ENCODE measurements around the gene WDR46.

WDR46 gene, protein sequence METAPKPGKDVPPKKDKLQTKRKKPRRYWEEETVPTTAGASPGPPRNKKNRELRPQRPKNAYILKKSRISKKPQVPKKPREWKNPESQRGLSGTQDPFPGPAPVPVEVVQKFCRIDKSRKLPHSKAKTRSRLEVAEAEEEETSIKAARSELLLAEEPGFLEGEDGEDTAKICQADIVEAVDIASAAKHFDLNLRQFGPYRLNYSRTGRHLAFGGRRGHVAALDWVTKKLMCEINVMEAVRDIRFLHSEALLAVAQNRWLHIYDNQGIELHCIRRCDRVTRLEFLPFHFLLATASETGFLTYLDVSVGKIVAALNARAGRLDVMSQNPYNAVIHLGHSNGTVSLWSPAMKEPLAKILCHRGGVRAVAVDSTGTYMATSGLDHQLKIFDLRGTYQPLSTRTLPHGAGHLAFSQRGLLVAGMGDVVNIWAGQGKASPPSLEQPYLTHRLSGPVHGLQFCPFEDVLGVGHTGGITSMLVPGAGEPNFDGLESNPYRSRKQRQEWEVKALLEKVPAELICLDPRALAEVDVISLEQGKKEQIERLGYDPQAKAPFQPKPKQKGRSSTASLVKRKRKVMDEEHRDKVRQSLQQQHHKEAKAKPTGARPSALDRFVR

DNA sequence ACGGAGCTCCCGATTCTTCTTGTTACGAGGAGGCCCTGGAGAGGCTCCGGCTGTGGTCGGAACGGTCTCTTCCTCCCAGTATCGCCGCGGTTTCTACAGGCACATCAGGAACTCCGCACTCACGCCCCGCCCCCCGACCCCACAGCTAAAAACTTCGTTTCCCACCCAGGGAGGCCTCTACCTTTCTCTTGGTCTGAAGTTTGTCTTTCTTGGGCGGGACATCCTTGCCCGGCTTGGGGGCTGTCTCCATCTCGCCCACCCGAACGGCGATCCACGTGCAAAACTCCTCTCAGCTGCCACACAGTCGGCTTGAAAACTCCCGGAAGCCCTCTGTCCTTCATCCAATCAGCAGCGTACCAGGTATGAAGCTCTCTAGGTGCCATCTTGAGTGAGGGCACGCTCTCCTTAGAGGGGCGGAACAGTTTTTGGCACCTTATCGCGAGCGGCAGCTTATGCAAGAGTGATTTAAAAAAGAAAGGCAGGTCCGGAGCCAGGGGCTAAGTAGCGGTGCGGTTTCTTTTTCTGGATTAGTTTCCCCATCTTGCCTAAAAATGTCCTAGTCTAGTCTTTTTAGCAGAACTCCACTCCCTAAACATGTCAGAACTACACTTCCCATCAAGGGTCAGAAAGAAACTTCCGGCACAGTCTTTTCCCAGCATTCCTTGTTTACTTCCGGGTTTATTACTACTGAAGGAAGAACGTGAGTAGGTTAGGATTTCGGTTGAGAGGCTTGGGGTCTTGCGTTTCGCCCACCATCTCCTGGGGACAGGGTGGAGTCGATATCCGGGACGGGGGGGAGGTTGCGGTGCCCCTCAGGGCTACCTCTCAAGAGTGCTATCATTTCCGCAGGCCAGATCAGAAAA is at the start of gene WDR46, which contains the start of gene PFDN6:
TSS of gene WDR46 (minus strand) at position 319 of the 863 bp plus-strand sequence. CDS start at position 250, 69 bp downstream.
TSS of gene PFDN6 (plus strand) at position 681 of the 863 bp plus-strand sequence. CDS start 256 bp downstream, outside the sequence.
- Histone ChIP-seq H3K9me3 (ENCODE audit: control insufficient read depth, insufficient read depth, low read length) (no peaks in the 10 kb centered on the region; the same call in 1 of the 2 replicates), H3K27me3 (ENCODE audit: control insufficient read depth, insufficient read depth, low read length) (no peaks in the 10 kb centered on the region), H3K36me3 (ENCODE audit: control insufficient read depth, insufficient read depth, low read length) (peaks cover 23% of the 10 kb centered on the region), H3K4me1 (ENCODE audit: control insufficient read depth, insufficient read depth, low read length) (no peaks in the 10 kb centered on the region; the same call in 1 of the 2 replicates), H3K27ac (ENCODE audit: low read length) (no peak within 1 kb of the TSS), H3K4me3 (ENCODE audit: low read length) (peak within 1 kb of the TSS; percentile 64)
- no CpG with 5 or more reads among the region's 43 CpGs for WGBS (ENCODE audit: insufficient coverage, insufficient read length)
- DNase-seq (ENCODE audit: low read depth, low spot score) = no peak

DNA sequence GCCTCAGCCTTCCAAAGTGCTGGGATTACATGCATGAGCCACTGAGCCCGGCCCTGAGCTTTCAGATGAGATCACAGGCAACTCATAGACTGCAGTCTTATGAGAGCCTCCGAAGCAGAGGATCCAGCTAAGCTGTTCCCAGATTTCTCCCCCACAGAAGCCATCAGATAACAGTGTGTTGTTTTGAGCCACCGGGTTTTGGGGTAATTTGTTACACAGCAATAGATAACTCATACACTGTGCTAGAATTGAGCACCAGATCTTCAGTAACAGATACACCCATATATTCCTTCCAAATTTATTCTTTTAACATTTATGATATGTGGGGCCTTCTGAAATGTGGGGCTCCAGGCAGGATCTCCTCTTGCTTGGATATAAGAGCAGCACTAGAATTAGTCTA is 47.5 kb upstream of the WDR46 start:
- Histone ChIP-seq H3K9me3 (ENCODE audit: control insufficient read depth, insufficient read depth, low read length) (no peaks in the 10 kb centered on the region), H3K4me3 (ENCODE audit: low read length) (no peak overlapping the region), H3K27me3 (ENCODE audit: control insufficient read depth, insufficient read depth, low read length) (no peaks in the 10 kb centered on the region), H3K27ac (ENCODE audit: low read length) (no peak overlapping the region), H3K4me1 (ENCODE audit: control insufficient read depth, insufficient read depth, low read length) (no peaks in the 10 kb centered on the region), H3K36me3 (ENCODE audit: control insufficient read depth, insufficient read depth, low read length) (no peaks in the 10 kb centered on the region)
- no CpG with 5 or more reads among the region's 3 CpGs for WGBS (ENCODE audit: insufficient coverage, insufficient read length)
- DNase-seq (ENCODE audit: low read depth, low spot score) = no peak

DNA sequence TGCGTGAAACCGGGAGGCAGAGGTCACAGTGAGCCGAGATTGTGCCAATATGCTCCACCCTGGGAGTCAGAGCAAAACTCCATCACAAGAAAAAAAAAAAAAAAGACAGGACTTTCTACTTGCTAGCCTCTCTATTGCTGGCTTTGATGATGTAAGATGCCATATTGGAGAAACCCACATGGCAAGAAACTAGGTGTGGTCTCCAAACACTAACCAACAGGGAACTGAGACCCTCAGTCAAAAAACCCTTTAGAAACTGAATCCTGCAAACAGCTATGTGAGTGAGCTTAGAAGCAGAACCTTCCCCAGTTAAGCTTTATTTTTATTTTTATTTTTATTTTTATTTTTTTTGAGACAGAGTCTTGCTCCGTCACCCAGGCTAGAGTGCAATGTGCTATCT is 46.9 kb upstream of the WDR46 start:
- DNase-seq (ENCODE audit: low read depth, low spot score) = no peak
- Histone ChIP-seq H3K27me3 (ENCODE audit: control insufficient read depth, insufficient read depth, low read length) (no peaks in the 10 kb centered on the region), H3K4me3 (ENCODE audit: low read length) (no peak overlapping the region), H3K27ac (ENCODE audit: low read length) (no peak overlapping the region), H3K4me1 (ENCODE audit: control insufficient read depth, insufficient read depth, low read length) (no peaks in the 10 kb centered on the region), H3K36me3 (ENCODE audit: control insufficient read depth, insufficient read depth, low read length) (no peaks in the 10 kb centered on the region), H3K9me3 (ENCODE audit: control insufficient read depth, insufficient read depth, low read length) (no peaks in the 10 kb centered on the region)
- no CpG with 5 or more reads among the region's 4 CpGs for WGBS (ENCODE audit: insufficient coverage, insufficient read length)

DNA sequence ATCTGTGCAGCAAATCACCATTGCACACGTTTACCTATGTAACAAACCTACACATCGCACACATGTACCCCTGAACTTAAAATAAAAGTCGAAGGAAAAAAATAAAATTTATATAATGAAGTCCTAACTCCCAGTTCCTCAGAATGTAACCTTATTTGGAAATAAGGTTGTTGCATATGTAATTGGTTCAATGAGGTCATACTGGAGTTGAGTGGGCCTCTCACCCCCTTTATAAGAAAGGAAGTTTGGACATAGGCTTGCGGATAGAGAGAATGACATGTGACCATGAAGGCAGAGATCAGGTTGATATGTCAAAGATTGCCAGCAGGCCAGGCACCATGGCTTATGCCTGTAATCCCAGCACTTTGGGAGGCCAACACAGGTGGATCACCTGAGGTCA is 44.6 kb upstream of the WDR46 start:
- Histone ChIP-seq H3K9me3 (ENCODE audit: control insufficient read depth, insufficient read depth, low read length) (no peaks in the 10 kb centered on the region), H3K27me3 (ENCODE audit: control insufficient read depth, insufficient read depth, low read length) (no peaks in the 10 kb centered on the region), H3K4me3 (ENCODE audit: low read length) (no peak overlapping the region), H3K36me3 (ENCODE audit: control insufficient read depth, insufficient read depth, low read length) (no peaks in the 10 kb centered on the region), H3K4me1 (ENCODE audit: control insufficient read depth, insufficient read depth, low read length) (no peaks in the 10 kb centered on the region), H3K27ac (ENCODE audit: low read length) (no peak overlapping the region)
- no peak for DNase-seq (ENCODE audit: low read depth, low spot score)
- whole genome bisulfite sequencing (ENCODE audit: insufficient coverage, insufficient read length) = no CpG with 5 or more reads among the region's 4 CpGs

DNA sequence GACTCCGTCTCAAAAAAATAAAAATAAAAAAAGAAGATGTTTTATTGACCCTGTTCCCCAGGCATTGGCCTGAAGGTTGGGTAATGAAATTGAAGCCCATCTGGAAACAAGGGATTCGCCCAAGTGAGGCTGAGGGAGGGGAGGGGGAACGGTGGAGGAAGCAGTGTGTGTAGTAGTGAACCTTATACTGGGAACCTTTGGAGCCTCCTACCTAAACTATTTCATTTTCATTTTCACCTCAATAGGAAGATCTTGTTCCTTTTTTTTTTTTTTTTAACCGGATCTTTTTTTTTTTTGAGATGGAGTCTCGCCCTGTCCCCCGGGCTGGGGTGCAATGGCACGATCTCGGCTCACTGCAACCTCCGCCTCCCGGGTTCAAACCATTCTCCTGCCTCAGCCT is 41.7 kb upstream of the WDR46 start:
- Histone ChIP-seq H3K27me3 (ENCODE audit: control insufficient read depth, insufficient read depth, low read length) (no peaks in the 10 kb centered on the region), H3K4me3 (ENCODE audit: low read length) (no peak overlapping the region), H3K4me1 (ENCODE audit: control insufficient read depth, insufficient read depth, low read length) (no peaks in the 10 kb centered on the region), H3K9me3 (ENCODE audit: control insufficient read depth, insufficient read depth, low read length) (no peaks in the 10 kb centered on the region), H3K36me3 (ENCODE audit: control insufficient read depth, insufficient read depth, low read length) (no peaks in the 10 kb centered on the region), H3K27ac (ENCODE audit: low read length) (no peak overlapping the region)
- no CpG with 5 or more reads among the region's 10 CpGs for WGBS (ENCODE audit: insufficient coverage, insufficient read length)
- no peak for DNase-seq (ENCODE audit: low read depth, low spot score)

DNA sequence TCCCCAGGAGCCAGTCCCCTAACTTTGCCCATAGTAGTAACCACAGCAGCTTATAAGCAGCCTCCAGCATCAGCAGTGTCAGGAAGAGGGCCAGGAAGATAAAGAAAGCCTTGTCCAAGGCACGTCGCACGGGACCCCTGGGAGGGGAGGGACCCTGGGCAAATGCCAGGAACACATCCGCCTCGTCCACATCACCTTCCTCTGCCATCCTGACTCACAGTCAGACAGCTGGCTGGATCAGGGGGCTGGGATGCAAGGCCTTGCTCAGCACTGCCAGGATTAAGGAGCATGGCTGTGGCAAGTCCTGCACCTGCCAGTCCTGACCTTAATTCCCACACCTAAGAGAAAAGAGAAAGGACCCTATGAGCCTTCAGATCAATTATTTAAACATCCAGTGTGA is 40.0 kb upstream of the WDR46 start:
- no CpG with 5 or more reads among the region's 5 CpGs for WGBS (ENCODE audit: insufficient coverage, insufficient read length)
- no peaks in the 10 kb centered on the region for H3K4me1 ChIP-seq (ENCODE audit: control insufficient read depth, insufficient read depth, low read length)
- H3K27me3 ChIP-seq (ENCODE audit: control insufficient read depth, insufficient read depth, low read length) = no peaks in the 10 kb centered on the region
- H3K36me3 ChIP-seq (ENCODE audit: control insufficient read depth, insufficient read depth, low read length) = no peaks in the 10 kb centered on the region
- H3K4me3 ChIP-seq (ENCODE audit: low read length) = no peak overlapping the region
- DNase-seq (ENCODE audit: low read depth, low spot score) = no peak
- H3K9me3 ChIP-seq (ENCODE audit: control insufficient read depth, insufficient read depth, low read length) = no peaks in the 10 kb centered on the region
- no peak overlapping the region for H3K27ac ChIP-seq (ENCODE audit: low read length)

DNA sequence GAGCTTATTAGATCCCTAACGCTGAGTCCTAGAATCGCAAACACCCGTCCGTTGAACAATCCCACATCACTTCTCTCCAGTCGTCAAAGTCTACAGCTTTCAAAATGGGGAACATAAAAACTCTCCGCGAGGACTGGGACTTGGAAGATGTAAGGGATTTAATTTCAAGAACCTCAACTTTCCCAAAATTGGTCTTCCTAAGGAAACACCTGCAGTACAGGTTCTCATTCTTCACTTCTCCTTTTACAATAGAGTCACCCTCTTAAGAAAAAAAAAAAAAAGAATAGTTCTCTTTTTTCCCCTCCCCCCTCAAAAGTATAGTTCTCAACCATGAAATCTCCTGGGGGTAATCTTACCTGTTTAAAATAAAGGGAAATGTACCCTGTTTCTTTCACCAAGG is 35.1 kb upstream of the WDR46 start:
- peaks cover 16% of the 10 kb centered on the region for H3K36me3 ChIP-seq (ENCODE audit: control insufficient read depth, insufficient read depth, low read length)
- no peaks in the 10 kb centered on the region for H3K9me3 ChIP-seq (ENCODE audit: control insufficient read depth, insufficient read depth, low read length)
- no peaks in the 10 kb centered on the region for H3K27me3 ChIP-seq (ENCODE audit: control insufficient read depth, insufficient read depth, low read length)
- no peak for DNase-seq (ENCODE audit: low read depth, low spot score)
- H3K27ac ChIP-seq (ENCODE audit: low read length) = no peak overlapping the region
- H3K4me3 ChIP-seq (ENCODE audit: low read length) = no peak overlapping the region; the same call in 1 of the 2 replicates
- peaks cover 2% of the 10 kb centered on the region; the same call in 1 of the 2 replicates for H3K4me1 ChIP-seq (ENCODE audit: control insufficient read depth, insufficient read depth, low read length)
- WGBS (ENCODE audit: insufficient coverage, insufficient read length) = no CpG with 5 or more reads among the region's 7 CpGs

DNA sequence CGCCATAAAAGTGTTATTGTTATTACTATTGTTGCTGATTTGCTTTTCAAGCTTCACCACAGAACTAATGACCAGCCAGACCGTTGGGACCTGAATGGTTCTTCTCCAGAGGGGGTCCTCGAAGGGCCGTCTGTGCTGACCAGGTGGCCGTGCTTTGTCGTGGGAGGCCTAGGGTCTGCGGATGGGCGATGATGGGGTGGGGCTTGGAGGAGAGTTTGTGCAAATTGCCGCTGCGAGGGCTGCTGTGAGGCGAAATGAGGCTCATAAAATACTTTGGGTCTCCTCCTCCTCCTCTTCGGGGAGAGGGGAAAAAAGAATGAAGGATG is 34.5 kb upstream of the WDR46 start:
- no peak overlapping the region for H3K27ac ChIP-seq (ENCODE audit: low read length)
- no CpG with 5 or more reads among the region's 12 CpGs for WGBS (ENCODE audit: insufficient coverage, insufficient read length)
- no peak for DNase-seq (ENCODE audit: low read depth, low spot score)
- peaks cover 4% of the 10 kb centered on the region; the same call in 1 of the 2 replicates for H3K4me1 ChIP-seq (ENCODE audit: control insufficient read depth, insufficient read depth, low read length)
- peaks cover 22% of the 10 kb centered on the region for H3K36me3 ChIP-seq (ENCODE audit: control insufficient read depth, insufficient read depth, low read length)
- no peaks in the 10 kb centered on the region for H3K27me3 ChIP-seq (ENCODE audit: control insufficient read depth, insufficient read depth, low read length)
- H3K4me3 ChIP-seq (ENCODE audit: low read length) = peak overlapping the region; percentile 64; the same call in 1 of the 2 replicates
- H3K9me3 ChIP-seq (ENCODE audit: control insufficient read depth, insufficient read depth, low read length) = no peaks in the 10 kb centered on the region

DNA sequence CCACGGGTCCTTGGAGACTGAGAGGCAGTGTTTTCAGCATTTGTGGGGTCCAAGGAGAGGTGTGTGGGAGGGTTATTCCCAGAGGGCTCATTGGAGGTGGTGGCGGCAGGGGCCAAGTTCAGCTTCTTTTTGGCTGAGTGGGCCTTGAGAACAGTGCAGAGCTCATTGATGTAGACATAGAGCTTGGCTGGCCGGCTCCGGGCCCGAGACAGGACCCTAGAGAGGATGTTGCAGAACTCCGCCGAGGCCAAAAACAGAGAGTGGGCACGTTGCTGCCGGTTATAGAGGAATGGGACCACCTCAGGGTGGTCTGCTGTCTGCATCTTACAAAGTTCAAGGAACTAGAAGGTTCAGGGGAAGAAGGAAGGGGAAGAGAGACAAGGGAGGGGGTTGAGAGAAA is 32.2 kb upstream of the WDR46 start:
- no CpG with 5 or more reads among the region's 9 CpGs for WGBS (ENCODE audit: insufficient coverage, insufficient read length)
- H3K27me3 ChIP-seq (ENCODE audit: control insufficient read depth, insufficient read depth, low read length) = no peaks in the 10 kb centered on the region
- no peak overlapping the region for H3K4me3 ChIP-seq (ENCODE audit: low read length)
- peaks cover 22% of the 10 kb centered on the region for H3K36me3 ChIP-seq (ENCODE audit: control insufficient read depth, insufficient read depth, low read length)
- no peak overlapping the region for H3K27ac ChIP-seq (ENCODE audit: low read length)
- no peak for DNase-seq (ENCODE audit: low read depth, low spot score)
- H3K9me3 ChIP-seq (ENCODE audit: control insufficient read depth, insufficient read depth, low read length) = no peaks in the 10 kb centered on the region
- peaks cover 4% of the 10 kb centered on the region; the same call in 1 of the 2 replicates for H3K4me1 ChIP-seq (ENCODE audit: control insufficient read depth, insufficient read depth, low read length)

All from iPS DF 6.9 (cell line).